Mesothelial cell of epicardium (in vitro differentiated cells): ENCODE data around the gene FOXP1. TPM values are rescaled to one million over a fixed set of nuclear protein-coding genes. Genes with fewer than 3 reads are reported as not detected.
A peak's percentile ranks its signal among the peaks of the same experiment; 100 is the strongest.

ENCODE experiments used
- DNase-seq, 2 experiments: peaks; one replicate each; pipeline ENCODE4 v3.0.0; 2021; ENCODE audit warnings: low spot score in 2 of 2; ENCODE audit not compliant: unreplicated experiment in 2 of 2
- H3K27ac Mint-ChIP-seq: 2 replicates; pipeline ENCODE4 v1.8.0; 2021; ENCODE audit warnings: mixed read lengths
- H3K27me3 Mint-ChIP-seq: 2 replicates; pipeline ENCODE4 v1.8.0; 2021; ENCODE audit warnings: low read depth, mixed read lengths
- H3K36me3 Mint-ChIP-seq: 2 replicates; pipeline ENCODE4 v1.8.0; 2021; ENCODE audit warnings: mixed read lengths
- H3K4me1 Mint-ChIP-seq: 2 replicates; pipeline ENCODE4 v1.8.0; 2021; ENCODE audit warnings: mixed read lengths
- H3K4me3 Mint-ChIP-seq: 2 replicates; pipeline ENCODE4 v1.8.0; 2021; ENCODE audit warnings: mild to moderate bottlenecking, moderate library complexity, mixed read lengths
- H3K9me3 Mint-ChIP-seq: 2 replicates; pipeline ENCODE4 v1.8.0; 2021; ENCODE audit warnings: mixed read lengths
- CTCF ChIP-seq: fragments of 200-600 bp; sonication (generic); IDR thresholded peaks from one replicate; pipeline ENCODE4 v1.5.0; 2021; ENCODE audit warnings: antibody characterized with exemption; ENCODE audit not compliant: unreplicated experiment
- total RNA-seq: library from RNA; stranded (reverse); gene quantifications from 3 replicates; pipeline ENCODE4 v1.2.1, GENCODE V29; 2021

The FOXP1 gene
- total RNA-seq, 1 donor from 2014 or later = 187 TPM

DNA sequence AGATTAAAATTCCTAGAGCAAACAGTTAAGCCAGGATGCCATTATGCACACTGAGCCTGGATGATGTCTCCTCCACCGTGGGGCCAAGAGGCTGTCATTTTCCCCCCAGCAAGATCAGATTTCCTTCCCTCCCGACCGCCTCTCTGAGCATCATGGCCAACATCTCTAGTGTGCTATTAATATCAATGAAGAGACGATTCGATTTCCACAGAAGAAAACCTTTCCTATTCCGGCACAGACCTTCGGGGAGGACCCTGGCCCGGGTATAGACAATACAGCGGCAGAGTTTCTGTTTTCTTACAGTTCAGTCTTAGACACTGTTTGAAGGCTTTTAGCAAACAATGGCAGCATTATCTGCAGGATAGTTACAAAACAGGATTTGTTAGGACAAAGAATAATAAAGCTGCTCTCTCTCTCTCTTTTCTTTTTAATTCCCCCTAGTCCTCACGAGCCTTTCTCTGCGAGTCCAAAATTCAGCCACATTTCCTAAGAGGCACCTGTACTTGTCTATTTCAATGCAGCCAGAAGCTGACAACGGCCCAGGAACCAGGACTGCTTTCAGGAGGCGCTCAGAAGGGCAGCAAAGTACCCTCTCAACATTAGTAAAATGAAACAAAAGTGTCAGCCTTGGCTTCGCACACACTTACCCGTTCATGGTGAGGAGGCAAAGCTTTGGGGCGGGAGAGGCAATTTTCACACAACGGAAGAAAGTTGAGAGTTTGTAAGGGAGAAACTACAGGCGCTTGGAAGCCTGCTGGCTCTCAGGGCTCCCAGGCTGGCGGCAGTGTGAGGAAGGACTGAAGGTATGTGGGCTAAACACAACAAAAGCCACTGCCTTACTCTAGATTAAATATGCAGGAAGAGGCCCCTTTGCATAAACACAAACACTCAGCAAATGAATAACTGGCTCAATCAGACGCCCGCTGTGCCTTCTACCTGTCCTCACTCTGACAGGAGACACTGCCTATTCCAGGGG lies 278.0 kb downstream of the FOXP1 start:
- Mint-ChIP-seq H3K36me3 (no peaks in the 10 kb centered on the region), H3K4me1 (peaks cover 80% of the 10 kb centered on the region), H3K27me3 (no peaks in the 10 kb centered on the region), H3K4me3 (peak overlapping the region; percentile 72), H3K27ac (peak overlapping the region; percentile 95), H3K9me3 (no peaks in the 10 kb centered on the region)
- TF ChIP-seq CTCF = no peak
- no peak for DNase-seq

GRCh38 chr3:71304684-71305083 lies 278.8 kb downstream of the FOXP1 start:
- TF ChIP-seq CTCF = no peak
- Mint-ChIP-seq H3K4me3 (peak overlapping the region; percentile 72), H3K36me3 (no peaks in the 10 kb centered on the region), H3K9me3 (no peaks in the 10 kb centered on the region), H3K27me3 (no peaks in the 10 kb centered on the region), H3K27ac (peak overlapping the region; percentile 95), H3K4me1 (peaks cover 79% of the 10 kb centered on the region)
- no peak for DNase-seq

DNA sequence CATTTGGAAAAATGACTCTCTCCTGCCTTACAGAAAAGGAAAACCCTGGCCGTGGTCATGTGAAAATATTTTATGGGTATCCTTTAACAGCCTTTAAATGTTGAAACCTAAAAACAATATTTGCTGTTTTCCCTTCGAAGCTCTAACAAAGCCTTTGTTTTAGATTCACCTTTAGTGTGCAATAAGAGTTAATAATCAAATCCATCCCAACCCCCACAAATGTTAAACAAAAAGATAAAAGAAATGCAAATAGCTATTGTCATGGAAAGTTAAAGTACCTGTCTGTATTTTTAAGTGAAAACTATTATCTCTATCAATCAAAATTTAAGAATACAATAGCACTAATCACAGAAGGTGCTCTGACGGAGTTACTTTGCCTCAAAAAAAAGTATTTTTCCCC lies 279.3 kb downstream of the FOXP1 start:
- Mint-ChIP-seq H3K4me3 (peak overlapping the region; percentile 72), H3K27ac (peak overlapping the region; percentile 95), H3K36me3 (no peaks in the 10 kb centered on the region), H3K4me1 (peaks cover 75% of the 10 kb centered on the region), H3K27me3 (no peaks in the 10 kb centered on the region), H3K9me3 (no peaks in the 10 kb centered on the region)
- no peak for DNase-seq
- TF ChIP-seq CTCF = no peak

- DNase-seq = no peak
- TF ChIP-seq CTCF = no peak
- Mint-ChIP-seq H3K36me3 (peaks cover under 1% of the 10 kb centered on the region), H3K9me3 (no peaks in the 10 kb centered on the region), H3K4me3 (peak overlapping the region; percentile 72), H3K27ac (peak overlapping the region; percentile 95), H3K27me3 (no peaks in the 10 kb centered on the region), H3K4me1 (peaks cover 71% of the 10 kb centered on the region)
Observed at GRCh38 chr3:71303627-71304200, 279.8 kb downstream of the FOXP1 start.

DNA sequence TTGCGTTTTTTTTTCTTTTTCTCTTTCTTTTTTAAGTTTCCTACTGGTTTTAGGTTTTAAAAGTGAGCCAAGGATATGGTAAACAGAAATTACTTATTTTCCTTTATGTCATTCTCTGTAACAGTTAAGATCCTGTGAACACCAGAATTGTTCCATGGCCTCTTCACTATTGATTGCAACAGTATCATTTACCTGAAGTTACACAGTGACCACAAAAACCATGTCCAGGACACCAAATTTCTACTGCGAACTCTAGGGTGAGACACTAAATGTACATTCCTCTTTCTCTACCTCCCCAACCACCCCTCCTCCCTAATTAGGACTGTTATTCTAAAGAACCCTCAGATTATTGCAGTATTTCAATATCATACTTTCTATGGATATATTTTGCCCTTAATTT lies 280.9 kb downstream of the FOXP1 start:
- H3K4me3 Mint-ChIP-seq = no peak overlapping the region
- H3K27me3 Mint-ChIP-seq = no peaks in the 10 kb centered on the region
- DNase-seq = no peak
- peak overlapping the region; percentile 76 for H3K27ac Mint-ChIP-seq
- no peak for TF ChIP-seq CTCF
- H3K4me1 Mint-ChIP-seq = peaks cover 63% of the 10 kb centered on the region
- peaks cover 4% of the 10 kb centered on the region for H3K36me3 Mint-ChIP-seq
- no peaks in the 10 kb centered on the region for H3K9me3 Mint-ChIP-seq
